Measurements from ENCODE around the gene PARD6B.

- TF ChIP-seq POLR2A (IDR thresholded peaks at IDR 0.05) (no peak), CTCF (IDR thresholded peaks at IDR 0.05 in 4 of 5, conservative IDR thresholded peaks at IDR 0.05 in 1 of 5) (no peak)
Observed at GRCh38 chr20:50746138-50746940, 15.0 kb downstream of the PARD6B start.

All from gastrocnemius medialis (tissue), 4 donors.